NCI-H1092 (cell line): ENCODE data around the gene IL1RAPL1.
"Not testable (repeated sequence)": the region's sequence is repeated elsewhere in the genome, so short reads cannot be mapped to it uniquely, and the experiment has no call there.

Experiments used
- DNase-seq: peaks from one replicate; lab custom pipeline; 2025; lab: John Stamatoyannopoulos, UW

IL1RAPL1 gene

DNA sequence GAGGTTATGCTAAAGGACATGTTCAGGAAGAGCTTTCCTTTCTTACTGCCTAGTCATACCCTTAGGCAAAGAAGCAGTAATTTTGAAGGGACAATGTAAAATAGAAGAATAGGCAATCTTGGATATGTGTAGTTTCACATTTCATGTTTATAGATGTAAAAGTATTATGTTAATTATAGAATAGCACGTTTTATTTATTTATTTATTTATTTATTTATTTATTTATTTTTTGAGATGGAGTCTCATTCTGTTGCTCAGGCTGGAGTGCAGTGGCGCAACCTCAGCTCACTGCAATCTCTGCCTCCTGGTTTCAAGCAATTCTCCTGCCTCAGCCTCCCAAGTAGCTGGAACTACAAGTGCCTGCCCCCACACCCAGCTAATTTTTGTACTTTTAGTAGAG lies 535.6 kb downstream of the IL1RAPL1 start:
- not testable (repeated sequence) for DNase-seq

DNA sequence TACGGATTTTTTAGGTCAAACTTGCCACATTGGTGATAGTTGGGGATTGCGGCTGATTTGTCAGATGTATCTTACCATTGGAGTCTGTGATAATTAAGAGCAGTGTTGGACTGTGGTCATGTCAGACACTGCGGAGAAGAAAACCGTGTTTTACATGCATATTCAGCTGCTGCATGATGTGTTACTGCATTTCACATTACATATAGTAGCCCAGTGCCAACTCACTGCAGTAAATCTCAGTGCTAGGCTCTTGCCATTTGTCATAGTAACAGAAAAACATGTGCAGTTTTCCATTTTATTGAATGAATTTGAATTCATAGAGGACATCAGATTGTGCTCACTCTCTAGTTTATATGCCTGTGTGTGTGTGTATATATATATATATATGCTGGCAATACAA lies 543.7 kb downstream of the IL1RAPL1 start:
- DNase-seq: no peak

DNA sequence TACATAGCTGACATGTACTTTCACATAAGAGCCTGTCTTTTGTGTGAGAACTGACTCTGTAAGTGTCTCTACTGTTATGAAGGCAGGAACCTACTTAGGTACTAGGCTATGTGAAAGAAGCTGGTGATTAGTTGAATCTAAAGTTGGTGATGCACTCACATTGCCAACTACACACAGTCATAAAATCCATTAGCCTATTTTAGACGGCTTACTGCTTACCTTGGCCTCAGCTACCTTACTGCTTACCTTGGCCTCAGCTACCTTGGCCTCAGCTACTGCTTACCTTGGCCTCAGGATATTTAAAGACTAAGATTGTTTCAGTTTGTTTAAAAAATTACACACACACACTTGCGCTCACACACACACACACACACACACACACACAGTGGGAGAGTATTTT lies 549.7 kb downstream of the IL1RAPL1 start:
- no peak for DNase-seq

DNA sequence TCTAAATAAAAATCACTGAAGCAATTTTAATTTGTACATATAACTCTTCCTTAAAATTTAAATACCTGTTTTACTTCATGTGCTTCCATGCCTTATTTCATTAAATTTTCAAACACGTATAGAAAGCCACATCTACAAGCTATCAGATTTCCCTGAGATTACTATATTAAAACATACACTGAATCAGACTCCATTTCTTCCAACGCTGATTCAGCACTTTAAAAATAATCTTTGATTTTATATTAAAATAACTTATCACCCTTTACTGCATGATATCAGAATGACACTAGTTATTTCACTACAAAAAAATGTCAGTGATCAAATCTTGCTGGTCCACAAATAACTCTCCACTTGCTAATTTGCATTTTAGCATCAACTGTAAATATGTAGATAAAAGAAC lies 550.8 kb downstream of the IL1RAPL1 start:
- DNase-seq: no peak

DNA sequence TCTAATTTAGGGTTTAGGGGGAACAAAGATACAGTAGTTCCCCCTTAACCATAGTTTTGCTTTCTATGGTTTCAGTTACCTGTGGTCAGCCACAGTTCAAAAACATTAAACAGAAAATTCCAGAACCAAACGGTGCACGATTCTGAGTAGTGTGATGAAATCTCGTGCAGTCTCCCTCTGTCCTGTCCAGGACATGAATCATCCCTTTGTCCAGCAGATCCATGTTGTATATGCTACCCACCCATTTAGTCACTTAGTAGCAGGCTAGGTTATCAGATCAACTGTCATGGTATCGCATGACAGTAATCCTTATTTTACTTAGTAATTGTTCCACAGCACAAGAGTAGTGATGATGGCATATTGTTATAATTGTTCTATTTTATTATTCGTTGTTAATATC lies 556.1 kb downstream of the IL1RAPL1 start:
- DNase-seq: no peak

DNA sequence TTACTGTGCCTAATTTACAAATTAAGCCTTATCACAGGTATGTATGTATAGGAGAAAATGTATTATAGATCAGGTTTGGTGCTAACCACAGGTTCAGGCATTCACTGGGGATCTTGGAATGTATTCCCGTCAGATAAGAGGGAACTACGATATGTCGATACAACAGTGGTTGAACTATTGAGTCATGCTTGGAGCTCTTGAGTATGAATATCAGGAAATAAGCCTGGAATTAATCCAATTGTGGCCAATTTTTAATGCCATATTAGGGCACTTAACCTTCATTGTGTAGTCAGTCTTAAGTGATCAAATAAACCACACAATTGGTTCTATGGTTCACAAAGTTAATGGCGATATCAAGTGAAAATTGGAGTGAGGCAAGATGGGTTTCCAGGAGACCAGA lies 556.5 kb downstream of the IL1RAPL1 start:
- no peak for DNase-seq

DNA sequence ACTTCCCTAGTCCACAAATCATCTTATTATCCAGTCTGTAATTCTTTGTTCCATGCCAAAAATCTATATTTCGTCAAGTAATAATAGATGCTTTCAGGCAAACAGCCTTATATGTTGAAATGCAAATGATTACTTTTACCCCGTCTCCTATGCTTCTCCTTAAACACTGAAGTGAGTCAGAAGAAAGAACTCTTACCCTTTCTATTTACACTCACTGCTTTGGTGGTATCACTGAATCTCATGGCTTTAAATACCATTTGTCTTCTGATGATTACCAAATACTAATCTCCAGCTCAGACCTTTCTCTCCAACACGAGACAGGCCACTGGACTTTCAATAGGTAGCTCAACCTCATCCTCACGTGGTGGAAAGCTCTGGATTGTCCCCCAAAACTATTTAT lies 558.1 kb downstream of the IL1RAPL1 start:
- no peak for DNase-seq

DNA sequence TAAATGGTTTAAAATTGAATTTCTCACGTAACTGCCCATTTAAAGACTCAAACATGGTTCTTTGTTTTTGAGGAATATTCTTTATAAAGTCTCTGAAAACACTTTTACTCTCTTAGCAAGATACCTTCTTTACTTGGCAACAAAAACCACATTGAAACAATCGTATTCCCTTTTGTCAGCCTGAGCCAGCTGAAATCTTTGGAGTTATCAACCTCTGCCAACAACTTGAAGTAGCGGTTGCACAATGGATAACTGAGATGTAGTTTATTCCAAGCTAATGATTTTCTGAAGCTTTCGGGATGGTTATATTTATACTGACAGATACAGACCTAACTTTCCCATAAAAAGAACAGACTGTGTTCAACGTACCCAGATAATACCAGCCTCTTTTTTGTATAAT lies 561.3 kb downstream of the IL1RAPL1 start:
- no peak for DNase-seq

DNA sequence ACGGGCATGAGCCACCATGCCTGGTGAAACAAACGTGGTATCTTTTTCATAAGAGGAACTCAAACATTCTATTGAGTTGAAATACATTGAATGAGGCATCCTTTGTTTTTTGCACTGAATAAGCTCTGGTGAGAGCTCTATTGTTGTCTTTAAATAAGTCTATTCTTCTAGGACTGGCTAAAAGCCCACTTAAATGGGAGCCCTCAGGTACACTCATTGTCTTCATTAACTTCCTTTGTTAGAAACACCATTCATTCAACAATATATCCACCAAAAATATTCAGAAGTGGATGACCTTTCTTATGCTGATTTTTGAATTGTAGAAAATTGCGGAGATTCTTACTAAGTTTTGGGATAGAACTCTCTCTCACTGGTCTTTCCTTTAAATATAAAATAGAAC lies 568.0 kb downstream of the IL1RAPL1 start:
- no peak for DNase-seq

DNA sequence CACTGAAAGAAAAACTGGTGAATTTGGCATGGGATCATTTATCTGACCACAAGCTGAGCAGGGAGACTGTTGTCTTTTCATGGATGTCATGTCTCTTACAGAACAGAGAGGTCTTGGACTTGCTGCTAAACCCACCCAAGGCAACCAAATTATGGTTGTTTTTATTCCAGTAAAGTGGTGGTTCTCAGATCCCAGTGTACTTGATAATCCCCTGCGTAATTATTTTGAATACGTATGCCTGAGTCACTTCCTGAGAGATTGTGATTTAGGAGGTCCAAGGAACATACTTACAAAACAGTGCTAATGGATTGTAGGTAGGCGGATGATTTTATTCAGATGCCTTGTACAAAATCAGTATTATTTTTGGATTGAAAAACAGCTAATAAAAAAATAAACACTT lies 585.6 kb downstream of the IL1RAPL1 start:
- DNase-seq: no peak

DNA sequence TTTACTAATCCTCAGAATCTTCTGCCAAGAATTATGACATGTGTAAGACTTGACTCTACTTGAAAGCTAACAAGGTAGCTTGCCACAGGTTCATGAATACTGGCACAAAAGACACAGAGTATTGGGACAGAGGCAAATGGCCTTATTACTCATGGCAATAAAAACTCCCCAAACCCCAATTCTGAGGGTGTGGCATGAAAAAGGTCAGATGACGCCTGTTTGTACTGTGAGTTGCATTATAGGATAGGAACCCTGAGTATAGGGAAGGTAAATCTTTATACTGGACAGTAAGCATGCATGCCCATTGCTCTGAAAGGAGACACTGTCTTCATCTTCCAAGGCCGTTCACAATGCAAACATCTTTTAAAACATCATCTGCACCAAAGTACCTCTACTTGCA lies 600.0 kb downstream of the IL1RAPL1 start:
- no peak for DNase-seq

DNA sequence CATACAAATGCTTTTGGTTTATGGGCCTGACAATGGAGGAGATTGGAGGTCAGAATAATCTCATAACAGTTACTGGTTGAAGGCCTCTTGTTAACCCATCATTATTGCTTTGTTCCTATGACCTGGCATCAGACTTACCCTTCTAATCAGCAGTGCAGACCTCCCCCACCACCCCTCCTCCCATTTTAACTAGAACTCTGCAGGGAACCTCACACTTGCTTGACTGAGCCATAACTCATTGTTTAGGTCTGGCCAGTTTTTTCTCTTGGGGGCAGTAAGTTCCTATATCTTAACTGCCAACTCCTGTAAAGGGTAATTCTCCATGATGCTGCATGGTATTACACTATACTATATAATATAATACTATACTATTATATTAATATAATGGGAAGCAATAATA lies 609.3 kb downstream of the IL1RAPL1 start:
- DNase-seq: no peak

DNA sequence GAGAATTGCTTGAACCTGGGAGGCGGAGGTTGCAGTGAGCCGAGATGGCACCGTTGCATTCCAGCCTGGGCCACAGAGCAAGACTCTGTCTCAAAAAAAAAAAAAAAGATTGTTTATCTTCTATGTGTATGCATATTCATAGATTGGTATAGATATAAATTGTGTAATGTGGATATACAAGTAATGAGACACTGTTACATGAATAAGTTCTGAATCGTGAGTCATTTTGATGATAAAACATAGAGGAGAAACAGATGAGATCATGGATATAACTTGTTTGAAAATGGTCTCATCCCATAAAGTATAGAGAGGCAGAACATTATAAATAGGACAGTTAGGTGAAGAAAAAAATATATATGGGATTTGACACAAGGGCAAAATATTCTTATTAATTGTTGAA lies 628.0 kb downstream of the IL1RAPL1 start:
- no peak for DNase-seq

DNA sequence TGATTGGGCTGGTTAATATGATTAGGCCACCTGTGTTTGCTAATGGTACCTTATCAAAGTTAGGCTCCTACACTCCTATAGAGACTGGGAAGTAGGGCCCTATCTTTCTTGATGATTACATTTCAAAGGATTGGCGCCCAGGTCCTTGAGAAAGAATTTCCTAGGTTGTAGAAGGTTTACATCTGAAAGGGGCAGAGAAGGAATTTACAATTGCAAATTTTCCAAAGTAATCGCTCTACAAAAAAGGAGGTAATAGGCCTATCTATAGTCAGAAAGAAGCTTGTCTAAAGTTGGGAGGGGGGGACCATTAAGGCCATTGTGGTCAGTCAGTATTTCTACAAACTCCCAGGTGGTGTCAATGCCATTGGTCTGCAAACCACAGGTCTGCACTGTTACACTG lies 638.4 kb downstream of the IL1RAPL1 start:
- no peak for DNase-seq

DNA sequence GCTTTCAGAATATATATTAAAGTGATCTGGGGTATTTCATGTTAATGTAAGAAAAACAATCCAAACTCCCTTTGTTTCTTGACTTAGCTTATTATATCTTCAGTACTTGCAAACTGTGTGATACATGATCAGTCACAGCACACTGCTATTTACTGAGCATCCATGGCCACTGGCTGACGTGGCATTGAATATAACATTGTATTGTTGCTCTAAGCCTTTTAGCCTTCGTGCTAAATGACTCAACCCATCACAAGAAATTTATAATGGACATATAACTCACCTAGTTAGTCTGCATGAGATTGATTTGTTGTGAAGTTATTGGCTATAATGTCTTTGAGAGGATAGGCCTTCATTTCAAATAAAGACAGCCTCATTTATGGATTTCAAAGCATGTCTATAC lies 642.6 kb downstream of the IL1RAPL1 start:
- DNase-seq: no peak

DNA sequence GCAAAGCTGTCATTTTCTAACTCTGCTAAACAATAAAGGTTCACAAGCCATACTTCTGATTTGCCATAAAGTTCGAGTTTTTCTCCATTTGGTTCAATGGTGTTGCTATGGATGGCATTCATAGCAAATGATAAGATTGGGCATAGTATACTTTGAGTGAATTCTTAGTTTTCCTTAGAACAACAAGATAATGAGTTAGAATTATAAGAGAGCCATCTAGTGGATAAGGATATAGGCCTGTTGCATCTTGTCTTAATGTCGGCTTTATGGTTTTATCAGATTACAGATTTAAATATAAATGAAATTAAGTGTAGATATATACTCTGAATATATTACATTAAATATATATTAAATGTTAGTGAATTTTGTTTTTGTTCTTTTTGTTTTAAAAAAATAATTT lies 644.6 kb downstream of the IL1RAPL1 start:
- DNase-seq: no peak

DNA sequence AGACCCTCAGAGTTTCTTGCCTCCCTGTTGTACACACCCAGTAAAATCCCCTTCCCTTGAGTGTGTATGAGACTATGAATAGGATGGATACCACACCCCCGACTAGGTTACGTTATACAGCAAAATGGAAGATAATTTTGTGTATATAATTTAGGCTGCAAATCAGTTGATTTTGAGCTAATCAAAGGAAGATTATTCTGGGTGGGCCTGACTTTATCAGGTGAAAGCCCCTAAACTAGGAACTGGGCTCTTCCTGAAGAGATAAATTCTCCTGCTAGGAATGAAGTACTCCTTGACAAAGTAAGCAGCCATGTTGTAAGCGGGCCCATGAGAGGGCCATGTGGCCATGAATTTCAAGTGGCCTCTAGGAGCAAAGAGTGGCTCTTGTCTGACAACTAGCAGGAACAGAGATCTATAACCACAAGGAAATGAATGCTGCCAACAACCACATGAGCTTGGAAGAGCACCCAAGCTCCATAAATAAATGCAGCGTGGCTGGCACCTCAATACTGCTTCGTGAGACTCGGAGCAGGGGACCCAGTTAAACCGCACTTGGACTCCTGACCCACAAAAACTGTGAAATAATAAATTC lies 646.4 kb downstream of the IL1RAPL1 start:
- DNase-seq: no peak

DNA sequence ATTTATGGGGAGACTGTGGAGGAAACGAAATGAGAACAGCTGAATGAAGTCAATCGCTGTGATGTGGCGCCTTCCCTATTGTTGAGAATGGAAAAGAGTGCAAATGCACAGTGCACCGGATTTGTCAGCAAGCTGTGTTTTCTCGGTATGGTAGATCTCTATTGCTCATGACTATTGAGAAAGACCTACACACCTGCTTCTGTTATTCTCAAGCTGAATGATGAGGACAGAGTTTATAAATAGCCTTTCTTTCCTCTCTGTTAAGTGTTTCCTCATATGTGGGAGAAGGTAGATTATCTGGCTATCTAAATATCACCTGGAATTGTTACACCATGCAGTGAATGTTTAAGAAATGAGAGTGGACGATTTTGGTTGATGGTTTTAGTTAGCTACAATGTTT lies 650.7 kb downstream of the IL1RAPL1 start:
- no peak for DNase-seq

DNA sequence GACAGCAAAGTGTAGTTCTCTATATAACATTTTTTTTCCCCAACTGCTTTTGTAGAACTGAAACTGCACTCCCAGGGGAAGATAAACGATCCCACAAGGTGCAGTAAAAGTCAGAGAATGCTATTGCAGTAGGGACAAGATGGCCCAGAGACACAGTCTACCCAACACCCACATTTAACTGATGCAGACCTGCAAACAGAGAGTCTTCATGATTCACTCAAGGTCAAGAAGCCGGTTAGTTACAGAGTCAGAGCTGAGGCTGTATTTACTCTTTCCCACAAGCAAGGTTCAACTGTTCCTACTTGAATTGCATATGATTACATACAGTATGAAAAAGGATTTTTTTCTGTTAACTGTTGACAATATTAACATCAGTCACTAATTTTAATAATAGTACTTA lies 654.6 kb downstream of the IL1RAPL1 start:
- DNase-seq: no peak

DNA sequence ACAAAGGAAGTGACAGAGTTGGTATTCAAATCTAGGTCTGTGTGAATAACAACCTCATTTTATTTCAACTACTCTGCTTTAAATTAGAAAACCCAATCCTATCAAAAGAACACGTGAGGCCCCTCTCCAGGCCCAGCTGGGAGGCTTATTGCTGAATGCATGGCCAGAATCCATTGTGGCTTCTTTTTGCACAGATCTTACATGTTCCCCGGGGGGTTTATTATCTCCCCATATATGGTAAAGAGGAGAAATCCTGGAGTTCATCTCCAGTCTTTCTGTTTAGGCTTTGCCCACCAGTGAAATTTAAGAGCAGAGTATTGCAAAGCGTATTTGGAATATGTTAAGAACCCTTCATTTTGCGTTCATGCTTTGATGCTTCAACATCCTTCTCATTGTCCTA lies 655.6 kb downstream of the IL1RAPL1 start:
- no peak for DNase-seq

DNA sequence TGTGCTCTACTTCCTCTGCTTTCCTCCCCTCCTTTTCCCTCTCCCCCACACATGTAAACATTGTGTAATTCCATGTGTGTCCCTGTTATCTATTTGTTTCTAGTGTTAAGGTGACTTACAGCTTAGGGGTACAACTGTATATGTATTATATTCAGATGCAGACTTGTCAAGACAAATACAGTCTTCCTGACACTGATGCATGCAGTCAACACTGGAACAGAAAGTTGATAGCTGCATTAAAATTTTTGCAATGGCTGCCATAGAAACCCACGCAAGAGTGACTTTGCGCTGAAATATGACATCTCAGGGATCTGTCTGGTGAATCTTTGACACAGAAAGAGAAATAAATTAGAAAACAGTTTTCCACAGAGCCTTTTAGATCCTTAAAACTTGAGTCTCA lies 656.7 kb downstream of the IL1RAPL1 start:
- DNase-seq: no peak

DNA sequence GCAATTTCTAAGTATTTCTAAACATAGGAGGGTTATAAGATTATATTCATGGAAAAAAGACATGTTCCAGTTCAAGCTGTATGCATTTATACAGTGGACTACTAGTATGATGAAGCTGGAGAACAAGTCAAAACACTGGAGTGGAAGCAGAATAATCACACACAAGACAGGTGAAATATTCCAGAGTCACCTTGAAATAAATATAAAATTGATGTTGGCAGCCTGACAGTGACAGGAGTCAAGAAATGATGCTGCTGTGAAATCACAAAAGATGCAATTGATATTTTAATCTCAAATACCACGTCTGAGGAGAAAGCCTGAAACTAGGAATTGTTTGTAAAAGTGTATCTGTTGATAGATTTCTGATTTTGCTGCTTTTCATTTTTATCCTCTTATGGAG lies 667.3 kb downstream of the IL1RAPL1 start:
- no peak for DNase-seq

DNA sequence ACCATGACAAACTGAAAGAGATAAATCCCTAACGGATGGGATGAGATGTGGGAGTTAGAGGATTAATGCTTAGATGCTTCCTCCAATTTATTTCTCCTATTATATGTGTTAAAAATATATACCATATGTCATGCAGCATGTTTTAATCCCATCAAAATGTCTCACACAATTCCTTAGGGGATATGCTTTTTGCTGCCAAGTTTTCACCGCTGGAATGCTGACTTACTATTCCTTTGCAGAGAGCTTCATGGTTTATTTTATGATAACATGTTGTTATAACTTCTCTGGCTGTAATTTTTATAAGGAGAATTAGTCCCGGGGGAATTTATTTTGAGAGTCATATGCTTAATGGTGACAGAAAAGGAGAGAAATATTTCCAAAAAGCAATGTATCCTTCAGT lies 670.3 kb downstream of the IL1RAPL1 start:
- DNase-seq: no peak

DNA sequence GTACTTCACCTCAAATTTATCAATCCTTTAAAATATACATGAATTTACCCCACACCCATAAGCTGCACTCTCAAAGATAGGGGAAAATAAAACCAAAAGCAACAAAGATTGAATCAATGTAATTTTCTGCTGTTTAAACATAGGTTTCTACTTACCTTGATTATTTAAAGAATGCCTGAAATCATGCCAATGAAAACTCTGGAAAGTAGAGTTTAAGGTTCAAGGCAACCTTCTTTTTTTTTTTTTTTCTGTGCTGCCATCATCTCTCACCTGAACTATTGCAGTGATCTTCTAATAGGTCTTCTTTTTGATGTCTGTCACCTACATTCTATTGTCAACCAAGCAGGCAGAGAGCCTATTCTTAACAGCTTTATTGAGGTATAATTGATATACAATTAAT lies 682.1 kb downstream of the IL1RAPL1 start:
- no peak for DNase-seq

DNA sequence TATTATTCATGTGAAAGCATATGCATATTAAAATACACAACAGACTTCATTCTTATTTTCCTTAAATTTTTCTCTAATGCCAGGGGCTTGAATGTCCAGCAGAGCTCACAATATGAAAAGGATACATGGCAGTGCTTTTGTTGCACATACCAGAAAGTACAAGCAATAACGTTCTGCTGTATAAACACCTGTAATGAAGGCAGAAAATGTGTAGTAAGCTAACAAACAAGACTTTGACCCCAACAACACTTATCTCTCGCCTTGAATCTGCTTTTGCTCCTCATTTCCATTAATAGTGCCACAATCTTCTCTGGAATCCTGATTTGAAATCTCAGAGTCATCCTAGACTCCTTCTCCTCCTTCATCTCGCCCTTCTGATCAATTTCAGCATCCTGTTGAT lies 687.3 kb downstream of the IL1RAPL1 start:
- DNase-seq: no peak
